ENCODE results near the gene DPP10.
"Not testable (repeated sequence)": the region's sequence is repeated elsewhere in the genome, so short reads cannot be mapped to it uniquely, and the experiment has no call there.

DPP10 gene

GRCh38 chr2:114442510-114442909, at the start of gene DPP10:
Gene DPP10, plus strand, starts transcription at chr2:114442641.
- no peak for DNase-seq

GRCh38 chr2:114400890-114401289, 41.6 kb upstream of the DPP10 start:
- DNase-seq: no peak

GRCh38 chr2:114405247-114406116, 37.0 kb upstream of the DPP10 start:
- no peak for DNase-seq

DNA sequence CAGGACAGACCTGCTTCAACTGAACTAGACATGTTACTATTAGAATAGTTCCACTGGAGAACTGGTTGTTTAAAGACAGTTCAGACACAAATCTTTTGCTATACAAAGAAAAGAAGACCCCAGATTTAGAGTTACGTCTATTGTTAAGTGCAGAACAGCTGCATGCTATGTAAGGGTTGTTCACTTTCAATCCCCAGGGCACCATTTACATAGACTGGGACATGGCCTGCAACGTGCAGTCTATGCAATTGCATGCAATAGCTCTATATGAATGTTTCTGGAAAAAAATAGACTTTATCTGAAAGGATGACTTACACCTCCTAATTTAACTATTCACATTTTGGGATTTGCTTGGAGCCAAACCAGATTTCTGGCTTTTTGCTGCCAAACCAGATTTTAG, 36.1 kb upstream of the DPP10 start:
- no peak for DNase-seq

- DNase-seq: not testable (repeated sequence)
These were observed 35.1 kb upstream of the DPP10 start for GRCh38 chr2:114407353-114407752.

DNA sequence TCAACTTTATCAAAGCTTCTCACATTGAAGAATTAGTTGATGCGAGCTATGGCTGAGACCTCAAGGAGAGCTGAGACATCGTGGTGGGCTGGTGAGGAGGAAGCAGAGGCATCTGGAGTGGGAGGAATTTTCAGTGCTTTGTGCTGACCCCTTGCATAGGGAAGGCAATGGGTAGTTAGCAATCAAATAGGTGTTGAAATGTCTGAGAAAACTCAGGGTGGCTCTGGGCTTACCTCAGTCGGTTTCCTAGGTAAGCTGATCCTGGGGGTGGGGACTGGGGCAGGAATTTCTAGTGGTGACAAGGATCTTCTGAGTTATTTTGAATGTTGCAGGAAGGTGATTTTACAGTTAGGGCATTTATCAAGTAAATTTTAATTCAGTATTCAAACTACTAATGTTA, 20.7 kb upstream of the DPP10 start:
- DNase-seq: no peak

GRCh38 chr2:114424699-114425098, 17.7 kb upstream of the DPP10 start:
- DNase-seq: no peak

GRCh38 chr2:114426756-114427155, 15.7 kb upstream of the DPP10 start:
- DNase-seq: no peak

GRCh38 chr2:114436329-114436728, 6.1 kb upstream of the DPP10 start:
- no peak for DNase-seq

GRCh38 chr2:114446571-114446970, 4.1 kb downstream of the DPP10 start:
- no peak for DNase-seq

- DNase-seq: no peak
These were observed 8.2 kb downstream of the DPP10 start for GRCh38 chr2:114450639-114451038.

DNA sequence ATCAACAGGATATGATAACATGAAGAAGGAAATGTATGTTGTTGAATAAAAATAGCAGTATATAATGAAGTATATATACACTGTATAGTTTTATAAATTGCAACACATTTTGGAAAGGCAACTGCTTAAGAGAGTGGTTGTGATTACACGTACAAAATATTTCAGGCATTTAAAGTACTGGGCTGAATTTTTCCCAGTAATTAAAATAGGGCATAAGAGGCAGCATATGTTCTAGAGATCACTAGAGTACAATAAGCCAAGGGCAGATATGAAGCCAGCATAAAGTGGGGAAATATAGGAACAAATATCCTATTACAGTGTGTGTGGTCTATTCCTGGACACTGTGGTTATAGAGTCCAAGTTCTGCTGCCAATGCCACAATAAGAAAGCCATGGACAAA, 14.1 kb downstream of the DPP10 start:
- no peak for DNase-seq

- DNase-seq: no peak
These were observed 15.5 kb downstream of the DPP10 start for GRCh38 chr2:114457956-114458355.

DNA sequence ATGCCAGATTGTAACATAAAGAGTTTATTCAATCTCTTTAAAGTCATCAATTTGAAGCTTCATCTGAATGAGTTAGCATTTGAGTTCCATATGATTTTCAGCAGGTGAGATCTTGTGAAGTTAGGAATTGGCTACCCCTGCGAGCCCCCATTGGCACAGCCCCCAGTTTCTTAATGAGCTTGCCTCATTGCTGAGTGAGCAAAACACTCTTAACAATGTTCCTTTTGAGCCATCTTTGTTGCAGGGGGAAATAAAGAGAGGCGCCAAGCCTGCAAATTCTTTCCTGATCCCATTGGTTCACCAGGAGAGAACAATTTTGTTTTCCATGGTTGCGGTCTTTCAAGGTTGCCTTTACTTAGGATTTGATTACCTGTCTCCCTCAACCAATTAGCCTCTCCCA, 18.7 kb downstream of the DPP10 start:
- no peak for DNase-seq

DNA sequence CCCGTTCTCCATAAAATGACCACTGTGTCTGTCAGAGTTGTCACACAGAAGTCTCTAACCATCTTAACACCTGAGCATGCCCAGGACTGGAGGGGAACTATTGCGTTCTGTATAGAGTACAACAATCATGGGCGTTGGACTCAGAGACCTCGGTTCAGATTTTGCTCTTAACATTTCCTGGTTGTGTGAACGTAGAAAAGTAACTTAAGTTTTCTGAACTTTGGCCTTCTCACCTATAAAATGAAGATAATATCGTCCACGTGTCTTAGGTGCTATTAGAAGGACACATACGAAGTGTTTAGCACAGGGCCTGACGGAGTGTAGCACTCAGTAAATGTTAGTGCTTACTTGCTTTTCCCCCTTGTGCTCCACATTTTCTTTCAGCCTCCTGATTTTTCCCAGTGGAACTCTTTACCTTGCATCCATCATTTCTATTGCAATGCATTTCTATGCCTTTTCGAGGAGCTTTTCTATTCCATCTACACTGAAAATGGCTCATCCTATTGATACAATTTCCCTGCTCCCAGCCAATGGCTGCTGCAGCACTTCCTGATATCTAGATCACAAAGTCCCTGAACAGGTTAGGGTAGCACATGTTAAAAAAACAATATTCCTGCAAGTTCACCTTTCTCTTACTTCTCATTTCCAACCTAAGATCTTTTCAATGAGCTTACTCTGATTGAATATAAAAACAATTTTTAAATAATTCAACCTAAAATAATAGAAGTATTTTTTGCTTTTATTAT, 22.7 kb downstream of the DPP10 start:
- no peak for DNase-seq

- no peak for DNase-seq
These were observed 25.9 kb downstream of the DPP10 start for GRCh38 chr2:114468343-114468742.

GRCh38 chr2:114472246-114472645, 29.8 kb downstream of the DPP10 start:
- no peak for DNase-seq

DNA sequence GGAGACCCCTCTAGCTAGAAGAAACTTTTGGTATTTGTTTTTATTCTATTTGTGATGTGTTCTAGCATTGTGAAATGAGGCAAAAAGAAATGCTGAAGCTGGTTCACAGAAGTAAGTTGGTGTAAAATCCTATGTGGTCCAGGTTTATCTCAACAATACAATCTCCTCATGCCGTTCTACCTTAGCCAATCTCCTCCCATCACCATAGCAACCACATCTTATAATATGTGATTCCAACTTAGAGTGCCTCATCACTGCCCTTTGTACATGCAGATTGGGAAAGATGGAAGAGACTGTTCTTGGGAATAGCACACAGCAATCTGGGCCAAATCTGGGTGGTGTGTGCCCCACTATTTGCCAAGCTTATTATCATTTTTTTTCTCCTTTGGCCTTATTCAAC, 30.3 kb downstream of the DPP10 start:
- DNase-seq: no peak

DNA sequence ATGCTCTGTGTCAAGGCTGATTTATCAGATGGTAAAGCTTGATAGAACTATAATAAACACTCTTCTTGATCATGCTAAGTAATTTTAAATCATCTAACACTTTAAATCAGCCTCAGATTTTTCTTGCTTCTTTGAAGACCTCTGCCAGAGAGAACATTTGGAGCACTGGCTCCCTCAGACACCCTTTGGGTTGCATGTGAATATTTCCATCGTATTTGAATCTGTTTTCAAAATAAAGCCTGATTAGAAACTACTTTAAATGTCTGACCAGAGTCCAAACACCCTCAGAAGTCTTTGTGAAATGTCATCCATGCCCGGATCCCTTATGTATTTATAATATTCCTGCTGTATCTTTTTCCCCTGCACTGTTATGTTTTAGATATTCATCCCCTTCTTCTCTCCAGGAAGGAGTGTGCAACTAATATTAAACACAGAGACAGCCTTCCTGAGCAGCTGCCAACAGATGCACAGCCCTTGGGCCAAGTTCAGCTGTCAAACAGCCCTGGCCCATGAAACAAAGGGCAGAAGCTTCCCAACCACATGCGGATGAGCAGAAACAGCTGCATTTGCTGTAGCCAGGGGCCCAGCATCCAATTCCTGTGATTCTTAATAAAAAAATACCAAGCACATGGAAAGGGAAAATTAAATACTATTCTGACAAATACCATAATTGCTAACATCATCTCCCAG, 46.5 kb downstream of the DPP10 start:
- DNase-seq: no peak

DNA sequence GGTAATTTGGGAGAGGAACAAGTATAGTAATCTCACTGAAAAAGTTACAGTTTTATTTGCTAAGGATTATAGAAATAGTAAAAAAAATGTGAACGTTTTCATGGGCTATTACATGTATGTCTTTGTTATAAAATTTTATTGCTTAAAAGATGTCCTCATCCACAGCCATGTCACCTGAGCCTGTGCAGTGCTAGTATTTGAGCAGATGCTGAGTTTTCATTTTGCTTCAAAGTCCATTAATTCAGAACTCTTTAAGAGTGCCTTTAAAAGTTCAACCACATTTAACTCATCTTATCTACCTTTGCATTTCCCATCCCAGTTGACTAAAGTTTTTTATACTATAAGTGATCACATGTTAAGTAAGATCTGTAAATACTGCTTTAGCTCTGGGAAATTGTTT, 52.6 kb downstream of the DPP10 start:
- DNase-seq: no peak

GRCh38 chr2:114496959-114497358, 54.5 kb downstream of the DPP10 start:
- DNase-seq: no peak

DNA sequence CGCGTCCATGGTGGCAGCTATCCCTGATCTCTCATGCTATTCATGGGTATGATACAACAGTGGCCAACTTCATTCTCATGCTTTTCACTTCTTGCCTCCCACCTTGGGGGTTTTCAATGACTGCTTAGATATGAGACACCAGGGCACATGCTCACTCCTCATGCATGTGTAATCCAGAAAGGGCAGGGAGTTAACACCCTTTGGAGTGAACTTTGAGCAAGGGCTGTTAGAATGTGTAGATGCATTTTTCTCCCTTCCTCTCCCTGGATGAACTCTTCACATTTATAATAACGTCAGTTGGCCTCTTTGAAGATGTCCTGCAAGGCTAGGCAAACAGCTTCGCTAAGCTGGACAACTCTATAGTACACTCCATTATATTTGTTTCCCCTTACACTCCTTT, 56.7 kb downstream of the DPP10 start:
- no peak for DNase-seq

- DNase-seq: no peak
These were observed 65.3 kb downstream of the DPP10 start for GRCh38 chr2:114507744-114508143.

- no peak for DNase-seq
These were observed 73.4 kb downstream of the DPP10 start for GRCh38 chr2:114515882-114516281.
